Muscle layer of colon (tissue), 2 donors: Measurements from ENCODE around the gene UBAC1.
"Not testable (repeated sequence)": the region's sequence is repeated elsewhere in the genome, so short reads cannot be mapped to it uniquely, and the experiment has no call there.

Source experiments
- H3K27ac ChIP-seq: one replicate; pipeline ENCODE4 v1.7.0; 2013; ENCODE audit warnings: low read depth, mild to moderate bottlenecking, low read length, moderate library complexity
- H3K27me3 ChIP-seq, 2 donors: one replicate each; pipeline ENCODE4 v1.7.0; 2013; ENCODE audit warnings: low read length in 2 of 2, mild to moderate bottlenecking in 2 of 2; ENCODE audit not compliant: insufficient read depth in 2 of 2, control insufficient read depth in 1 of 2
- H3K36me3 ChIP-seq: one replicate; pipeline ENCODE4 v1.7.0; 2013; ENCODE audit warnings: mild to moderate bottlenecking, low read length; ENCODE audit not compliant: insufficient read depth
- H3K4me1 ChIP-seq: one replicate; pipeline ENCODE4 v1.7.0; 2013; ENCODE audit warnings: mild to moderate bottlenecking, low read length; ENCODE audit not compliant: insufficient read depth
- H3K4me3 ChIP-seq, 2 donors: one replicate each; pipeline ENCODE4 v1.7.0; 2013; ENCODE audit warnings: low read length in 2 of 2, low read depth in 1 of 2, mild to moderate bottlenecking in 1 of 2, moderate library complexity in 1 of 2
- H3K9ac ChIP-seq: one replicate; pipeline ENCODE4 v1.7.0; 2013; ENCODE audit warnings: low read length
- H3K9me3 ChIP-seq: one replicate; pipeline ENCODE4 v1.7.0; 2013; ENCODE audit warnings: mild to moderate bottlenecking, low read length
- donor health status: abdominal sarcoma.
- donor health status: Adenocarcinoma of cecum.

Gene UBAC1

DNA sequence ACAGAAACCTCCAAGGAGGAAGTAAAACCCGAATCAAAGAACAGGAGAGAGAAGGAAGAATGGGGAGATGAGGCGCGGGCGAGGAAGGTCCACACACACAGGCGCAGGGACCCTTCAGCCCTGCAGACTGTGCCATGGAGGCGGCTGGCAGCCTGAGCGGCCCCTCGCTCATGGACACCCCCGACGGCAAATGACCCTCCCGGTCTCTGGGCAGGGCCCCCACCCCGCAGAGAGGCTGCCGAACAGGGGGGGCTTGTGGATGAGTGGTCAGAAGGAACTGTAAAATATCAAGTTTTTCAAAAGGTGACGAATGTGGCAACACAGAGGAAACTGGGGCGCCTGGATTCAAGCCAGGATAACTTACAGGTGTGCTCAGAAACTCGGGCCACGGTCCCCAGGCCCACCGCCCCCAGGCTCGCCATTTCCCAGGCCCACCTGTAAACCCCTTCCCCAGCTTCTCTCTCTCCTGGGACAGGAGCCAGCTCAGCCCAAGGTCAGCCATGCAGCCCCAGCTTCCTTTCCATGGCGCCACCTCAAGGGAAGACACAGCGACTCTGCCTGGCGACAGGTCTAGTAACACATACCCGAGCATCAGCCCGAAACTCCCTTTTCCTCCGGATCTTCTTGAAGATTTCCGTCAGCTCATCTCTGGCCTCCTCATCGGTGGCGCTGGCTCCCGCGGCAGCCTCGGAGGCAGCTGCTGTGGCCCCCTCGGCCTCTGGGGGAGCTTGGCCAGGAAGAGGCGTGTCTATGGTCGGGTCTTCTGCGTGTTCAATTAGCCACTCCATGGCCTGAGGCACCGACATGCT lies 16.5 kb downstream of the UBAC1 start:
- Histone ChIP-seq H3K36me3 (peaks cover 52% of the 10 kb centered on the region), H3K9ac (no peak overlapping the region)

DNA sequence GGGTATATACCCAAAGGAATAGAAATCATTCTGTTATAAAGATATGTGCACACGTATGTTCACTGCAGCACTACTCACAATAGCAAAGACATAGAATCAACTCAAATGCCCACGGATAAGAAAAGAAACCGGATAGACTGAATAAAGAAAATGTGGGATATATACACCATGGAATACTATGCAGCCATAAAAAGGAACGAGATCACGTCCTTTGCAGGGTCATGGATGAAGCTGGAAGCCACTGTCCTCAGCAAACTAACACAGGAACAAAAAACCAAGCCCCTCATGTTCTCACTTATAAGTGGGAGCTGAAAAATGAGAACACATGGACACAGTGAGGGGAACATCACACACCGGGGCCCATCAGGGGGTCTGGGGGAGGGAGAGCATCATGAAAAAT lies 17.6 kb downstream of the UBAC1 start:
- H3K9ac ChIP-seq, H3K27ac ChIP-seq, H3K9me3 ChIP-seq, H3K27me3 ChIP-seq, H3K4me3 ChIP-seq, H3K4me1 ChIP-seq: not testable (repeated sequence)
- H3K36me3 ChIP-seq = peaks cover 63% of the 10 kb centered on the region

More for the DNA sequence above, 16.5 kb downstream of the UBAC1 start:
- Histone ChIP-seq H3K4me3 (no peak overlapping the region), H3K9me3 (no peaks in the 10 kb centered on the region), H3K27ac (no peak overlapping the region), H3K4me1 (no peaks in the 10 kb centered on the region), H3K27me3 (no peaks in the 10 kb centered on the region)

DNA sequence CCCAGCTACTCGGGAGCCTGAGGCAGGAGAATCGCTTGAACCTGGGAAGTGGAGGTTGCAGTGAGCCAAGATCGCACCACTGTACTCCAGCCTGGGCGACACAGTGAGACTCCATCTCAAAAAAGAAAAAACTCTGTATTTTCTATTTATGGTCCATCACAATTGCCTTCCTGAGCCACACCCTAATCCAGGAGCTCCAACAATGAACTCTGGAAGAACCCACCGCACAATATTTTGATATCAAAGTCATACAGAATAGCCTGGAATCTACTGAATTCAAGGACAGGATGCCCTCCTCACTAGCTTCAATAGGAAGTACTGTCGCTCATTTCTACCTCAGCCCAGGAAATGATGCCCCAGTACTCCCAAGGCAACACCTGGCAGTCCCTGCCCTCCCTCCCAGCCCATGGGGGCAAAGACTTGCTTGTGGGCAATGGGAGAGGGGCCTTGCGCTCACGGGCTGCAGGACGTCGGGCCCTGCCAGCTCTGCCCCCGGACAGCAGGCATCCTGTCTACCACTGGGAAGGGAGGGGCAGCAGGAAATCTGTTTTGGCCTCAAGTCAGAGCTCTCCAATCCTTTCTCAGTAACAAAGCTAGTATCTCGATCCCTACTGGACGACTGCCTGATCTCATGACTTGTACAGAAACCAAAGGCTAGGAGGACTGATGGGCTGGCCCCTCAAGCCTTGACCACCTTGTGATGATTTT lies 19.7 kb downstream of the UBAC1 start:
- Histone ChIP-seq H3K9ac (no peak overlapping the region), H3K4me1 (no peaks in the 10 kb centered on the region), H3K27me3 (no peaks in the 10 kb centered on the region), H3K9me3 (no peaks in the 10 kb centered on the region), H3K4me3 (no peak overlapping the region), H3K27ac (no peak overlapping the region), H3K36me3 (peaks cover 65% of the 10 kb centered on the region)

- H3K4me1 ChIP-seq = no peaks in the 10 kb centered on the region
- no peaks in the 10 kb centered on the region for H3K9me3 ChIP-seq
- peaks cover 53% of the 10 kb centered on the region for H3K36me3 ChIP-seq
- no peaks in the 10 kb centered on the region for H3K27me3 ChIP-seq
- no peak overlapping the region for H3K4me3 ChIP-seq
- H3K9ac ChIP-seq = no peak overlapping the region
- H3K27ac ChIP-seq = no peak overlapping the region
Measured at GRCh38 chr9:135939351-135940265, 21.6 kb downstream of the UBAC1 start.

GRCh38 chr9:135937521-135938489 lies 23.4 kb downstream of the UBAC1 start:
- H3K9ac ChIP-seq = no peak overlapping the region
- H3K4me3 ChIP-seq = no peak overlapping the region
- no peak overlapping the region for H3K27ac ChIP-seq
- peaks cover 60% of the 10 kb centered on the region for H3K36me3 ChIP-seq
- no peaks in the 10 kb centered on the region for H3K4me1 ChIP-seq
- no peaks in the 10 kb centered on the region for H3K9me3 ChIP-seq
- H3K27me3 ChIP-seq = no peaks in the 10 kb centered on the region

DNA sequence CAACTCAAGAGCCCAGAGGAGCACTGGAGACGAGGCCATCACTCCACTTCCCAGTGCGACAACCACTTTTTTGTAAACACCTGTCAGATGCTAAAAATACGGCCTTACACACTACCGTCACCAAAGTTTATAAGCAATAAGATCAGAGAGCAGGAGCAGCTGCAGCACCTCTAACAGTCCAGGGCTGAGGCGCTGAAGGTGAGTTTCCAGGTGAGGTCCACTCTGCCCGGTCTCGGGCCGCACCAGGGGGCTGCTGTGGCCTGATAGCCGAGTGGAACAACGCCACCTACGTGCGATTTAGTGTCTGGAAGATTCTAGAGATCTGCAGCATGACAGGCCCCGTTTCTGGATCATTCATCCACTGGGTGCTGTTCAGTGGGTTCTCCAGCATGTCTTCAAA lies 28.1 kb downstream of the UBAC1 start:
- Histone ChIP-seq H3K9me3 (no peaks in the 10 kb centered on the region), H3K27me3 (no peaks in the 10 kb centered on the region), H3K9ac (no peak overlapping the region), H3K4me3 (no peak overlapping the region), H3K4me1 (no peaks in the 10 kb centered on the region), H3K27ac (no peak overlapping the region), H3K36me3 (peaks cover 50% of the 10 kb centered on the region)

GRCh38 chr9:135932656-135933055 lies 28.5 kb downstream of the UBAC1 start:
- Histone ChIP-seq H3K27me3 (no peaks in the 10 kb centered on the region), H3K4me1 (no peaks in the 10 kb centered on the region), H3K36me3 (peaks cover 46% of the 10 kb centered on the region), H3K27ac (no peak overlapping the region), H3K9ac (no peak overlapping the region), H3K4me3 (no peak overlapping the region), H3K9me3 (no peaks in the 10 kb centered on the region)

- Histone ChIP-seq H3K27me3 (no peaks in the 10 kb centered on the region), H3K9ac (no peak overlapping the region), H3K27ac (no peak overlapping the region), H3K9me3 (no peaks in the 10 kb centered on the region), H3K4me3 (no peak overlapping the region), H3K36me3 (peaks cover 35% of the 10 kb centered on the region), H3K4me1 (no peaks in the 10 kb centered on the region)
Measured at GRCh38 chr9:135931349-135931820, 29.8 kb downstream of the UBAC1 start.

GRCh38 chr9:135930446-135931345 lies 30.5 kb downstream of the UBAC1 start:
- no peaks in the 10 kb centered on the region for H3K27me3 ChIP-seq
- H3K4me3 ChIP-seq = no peak overlapping the region
- no peaks in the 10 kb centered on the region for H3K4me1 ChIP-seq
- H3K9ac ChIP-seq = no peak overlapping the region
- H3K36me3 ChIP-seq = peaks cover 29% of the 10 kb centered on the region
- H3K9me3 ChIP-seq = no peaks in the 10 kb centered on the region
- H3K27ac ChIP-seq = no peak overlapping the region
